SU-DHL-6 (cell line): ENCODE results near the gene C1orf74.

Source experiments
- H2AFZ ChIP-seq: fragments of 200-600 bp; sonication (generic); 2 replicates; pipeline ENCODE4 v1.6.1; 2014; ENCODE audit warnings: low read depth, mild to moderate bottlenecking, moderate library complexity, mixed read lengths, antibody characterized with exemption, low read length; ENCODE audit not compliant: severe bottlenecking
- H3F3A ChIP-seq: fragments of 200-600 bp; shearing (Covaris generic); 2 replicates; pipeline ENCODE4 v1.6.0; 2016; ENCODE audit warnings: antibody characterized with exemption, mild to moderate bottlenecking; ENCODE audit not compliant: insufficient read depth
- H3K27ac ChIP-seq: fragments of 200-600 bp; sonication (generic); 2 replicates; pipeline ENCODE4 v1.5.1; 2016; ENCODE audit warnings: low read depth, mild to moderate bottlenecking, low read length, moderate library complexity, mixed read lengths
- H3K27me3 ChIP-seq: fragments of 200-600 bp; sonication (generic), shearing (Covaris generic); 2 replicates; pipeline ENCODE4 v1.6.0; 2014; ENCODE audit warnings: mild to moderate bottlenecking, low read length
- H3K36me3 ChIP-seq: fragments of 200-600 bp; sonication (generic); 2 replicates; pipeline ENCODE4 v1.6.1; 2014; ENCODE audit warnings: mild to moderate bottlenecking, low read length, mixed read lengths
- H3K4me2 ChIP-seq: fragments of 300-600, 200-600 bp; shearing (Covaris generic), sonication (generic); 2 replicates; pipeline ENCODE4 v1.6.0; 2014; ENCODE audit warnings: low read length, low read depth, mild to moderate bottlenecking; ENCODE audit not compliant: poor library complexity, severe bottlenecking
- H3K4me3 ChIP-seq: fragments of 200-600 bp; sonication (generic); 2 replicates; pipeline ENCODE4 v1.5.1; 2014; ENCODE audit warnings: antibody characterized with exemption, low read length, mild to moderate bottlenecking, mixed read lengths; ENCODE audit not compliant: insufficient read depth, poor library complexity, severe bottlenecking
- H3K79me2 ChIP-seq: fragments of 200-600 bp; sonication (generic); 2 replicates; pipeline ENCODE4 v1.6.1; 2014; ENCODE audit warnings: mild to moderate bottlenecking, low read length, moderate library complexity; ENCODE audit not compliant: insufficient read depth
- H3K9ac ChIP-seq: fragments of 200-600 bp; sonication (generic); 2 replicates; pipeline ENCODE4 v1.7.0; 2014; ENCODE audit warnings: mild to moderate bottlenecking, low read length
- H3K9me2 ChIP-seq: fragments of 200-600 bp; sonication (generic); replicated peaks from 2 replicates; pipeline ENCODE4 v1.6.1; 2014; ENCODE audit warnings: low read length; ENCODE audit not compliant: insufficient read depth
- H3K9me3 ChIP-seq: fragments of 200-600 bp; sonication (generic); 2 replicates; pipeline ENCODE4 v1.6.1; 2014; ENCODE audit warnings: low read length, mixed read lengths; ENCODE audit not compliant: insufficient read depth
- H4K20me1 ChIP-seq: fragments of 200-600 bp; sonication (generic); 2 replicates; pipeline ENCODE4 v1.6.1; 2014; ENCODE audit warnings: low read depth, mild to moderate bottlenecking, antibody characterized with exemption, low read length, moderate library complexity, mixed read lengths
- CTCF ChIP-seq: fragments of 200-600 bp; sonication (generic); IDR thresholded peaks from one replicate; pipeline ENCODE4 v1.5.1; 2017; ENCODE audit warnings: antibody characterized with exemption, mild to moderate bottlenecking, low read length, moderate library complexity; ENCODE audit not compliant: insufficient read depth, poor library complexity, severe bottlenecking
- EZH2phosphoT487 ChIP-seq: fragments of 200-600 bp; sonication (generic), shearing (Covaris generic); conservative IDR thresholded peaks from 2 replicates; pipeline ENCODE4 v1.6.1; 2018; ENCODE audit warnings: mild to moderate bottlenecking, antibody characterized with exemption, low read length, moderate library complexity, mixed read lengths

Gene C1orf74

GRCh38 chr1:209823143-209824041 is 39.0 kb upstream of the C1orf74 start:
- Histone ChIP-seq H3K27me3 (no peaks in the 10 kb centered on the region), H3F3A (no peaks in the 10 kb centered on the region), H3K79me2 (peaks cover 5% of the 10 kb centered on the region; the same call in 1 of the 2 replicates), H3K9ac (no peak overlapping the region), H3K36me3 (no peaks in the 10 kb centered on the region), H3K9me3 (no peaks in the 10 kb centered on the region), H4K20me1 (no peaks in the 10 kb centered on the region), H2AFZ (peak overlapping the region; percentile 61), H3K9me2 (no peaks in the 10 kb centered on the region), H3K4me3 (no peak overlapping the region), H3K27ac (no peak overlapping the region), H3K4me2 (peak overlapping the region; percentile 12)
- TF ChIP-seq CTCF (peak; percentile 47), EZH2phosphoT487 (no peak)

GRCh38 chr1:209822706-209823105 is 38.3 kb upstream of the C1orf74 start:
- Histone ChIP-seq H3K4me2 (no peak overlapping the region), H2AFZ (no peak overlapping the region)
- TF ChIP-seq EZH2phosphoT487 (no peak), CTCF (no peak)

GRCh38 chr1:209820986-209821385 is 36.6 kb upstream of the C1orf74 start:
- Histone ChIP-seq H3K27ac (no peak overlapping the region), H3K9me3 (no peaks in the 10 kb centered on the region), H3F3A (no peaks in the 10 kb centered on the region), H4K20me1 (no peaks in the 10 kb centered on the region), H3K9me2 (no peaks in the 10 kb centered on the region), H3K9ac (no peak overlapping the region), H3K4me2 (no peak overlapping the region), H3K27me3 (no peaks in the 10 kb centered on the region), H2AFZ (no peak overlapping the region), H3K4me3 (no peak overlapping the region), H3K36me3 (no peaks in the 10 kb centered on the region), H3K79me2 (no peaks in the 10 kb centered on the region)
- no peak for TF ChIP-seq EZH2phosphoT487
- no peak for TF ChIP-seq CTCF

More at GRCh38 chr1:209822706-209823105, 38.3 kb upstream of the C1orf74 start:
- no peaks in the 10 kb centered on the region for H3K36me3 ChIP-seq
- H3K79me2 ChIP-seq: no peaks in the 10 kb centered on the region
- no peaks in the 10 kb centered on the region for H3K9me3 ChIP-seq
- no peaks in the 10 kb centered on the region for H4K20me1 ChIP-seq
- no peak overlapping the region for H3K4me3 ChIP-seq
- H3K9me2 ChIP-seq: no peaks in the 10 kb centered on the region
- H3K27me3 ChIP-seq: no peaks in the 10 kb centered on the region
- no peak overlapping the region for H3K27ac ChIP-seq
- H3F3A ChIP-seq: no peaks in the 10 kb centered on the region
- no peak overlapping the region for H3K9ac ChIP-seq
